ENCODE measurements around the gene GPR179. TPM values are rescaled to one million over a fixed set of nuclear protein-coding genes. Genes with fewer than 3 reads are reported as not detected.

Gene GPR179
- polyA plus RNA-seq, 6 donors from 2014 or later: not detected

Other genes starting within 250 kb of the GPR179 start
- not detected for gene TBC1D3E, start 216.0 kb downstream of the GPR179 start, polyA plus RNA-seq (ENCODE audit: low read depth in 6 of 6)
- not detected for gene TBC1D3, start 151.4 kb downstream of the GPR179 start, polyA plus RNA-seq (ENCODE audit: low read depth in 6 of 6)
- 10 to 100 TPM; 19.8 to 26.8 (median 24.4) TPM for gene MRPL45, start 46.8 kb downstream of the GPR179 start, polyA plus RNA-seq (ENCODE audit: low read depth in 6 of 6)
- gene SOCS7, start 7.9 kb upstream of the GPR179 start, polyA plus RNA-seq (ENCODE audit: low read depth in 6 of 6): 1 to 10 TPM in 1 of 6 donors, under 1 TPM in 5; 0.10 to 1.1 (median 0.47) TPM
- gene ARHGAP23, start 84.5 kb upstream of the GPR179 start, polyA plus RNA-seq (ENCODE audit: low read depth in 6 of 6): not detected